Head of caudate nucleus (tissue), 42 donors: Measurements from ENCODE around the gene PSKH1.
"Not testable (repeated sequence)": the region's sequence is repeated elsewhere in the genome, so short reads cannot be mapped to it uniquely, and the experiment has no call there.

Source experiments
- DNase-seq, 42 donors: peaks; one replicate each; pipeline versions ENCODE4 v3.0.0 to v3.0.0-alpha.2; 2020 to 2021; ENCODE audit warnings: mixed read lengths in 7 of 42
- intact Hi-C: fragments of 100-400 bp; cut with DNase I; formaldehyde crosslinking; loops from one replicate; pipeline ENCODE4 v1.15.0; 2022

The PSKH1 gene

DNA sequence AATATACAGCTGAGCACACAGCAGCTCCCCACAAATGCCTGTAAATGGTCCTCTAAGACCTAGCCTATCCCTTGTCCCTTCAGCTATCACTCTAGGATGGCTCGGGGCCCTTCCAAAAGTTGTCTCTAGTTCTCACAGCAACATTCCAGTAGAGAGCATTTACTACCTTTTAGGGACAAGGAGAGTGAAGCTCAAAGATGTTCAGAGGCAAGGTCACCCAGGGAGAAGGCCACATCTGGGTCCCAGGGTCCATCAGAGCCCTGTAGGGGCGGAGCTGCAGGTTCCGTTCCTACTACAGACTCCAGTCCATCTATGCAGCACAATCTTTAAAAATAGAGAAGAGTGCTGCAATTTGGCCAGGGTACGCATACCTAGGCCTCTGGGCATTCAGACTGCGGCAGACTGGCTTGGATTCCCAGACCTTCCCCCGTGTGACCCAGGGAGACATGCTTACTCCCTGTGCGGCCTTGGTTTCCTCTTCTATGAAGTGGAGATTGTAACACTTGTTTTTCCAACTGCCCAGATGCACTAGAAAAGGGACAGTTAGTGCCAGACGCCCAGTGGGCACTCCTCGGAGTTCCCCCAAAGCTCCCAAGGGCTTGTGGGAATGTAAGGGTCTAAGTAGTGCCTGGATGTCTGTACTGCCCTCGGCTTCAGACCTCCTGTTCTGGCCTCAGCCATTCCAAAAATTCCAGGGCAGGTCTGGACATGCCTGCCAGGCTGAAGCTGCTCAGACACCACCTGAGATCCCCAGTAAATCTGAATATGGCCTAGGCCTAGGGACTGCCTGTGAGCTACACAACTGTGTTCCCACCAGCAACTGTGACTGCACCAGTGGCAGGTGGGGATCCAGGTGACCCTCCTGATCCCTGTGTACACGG, 72.9 kb downstream of the PSKH1 start:
- intact Hi-C loops, result no loop called here
- DNase-seq, result no peak

DNA sequence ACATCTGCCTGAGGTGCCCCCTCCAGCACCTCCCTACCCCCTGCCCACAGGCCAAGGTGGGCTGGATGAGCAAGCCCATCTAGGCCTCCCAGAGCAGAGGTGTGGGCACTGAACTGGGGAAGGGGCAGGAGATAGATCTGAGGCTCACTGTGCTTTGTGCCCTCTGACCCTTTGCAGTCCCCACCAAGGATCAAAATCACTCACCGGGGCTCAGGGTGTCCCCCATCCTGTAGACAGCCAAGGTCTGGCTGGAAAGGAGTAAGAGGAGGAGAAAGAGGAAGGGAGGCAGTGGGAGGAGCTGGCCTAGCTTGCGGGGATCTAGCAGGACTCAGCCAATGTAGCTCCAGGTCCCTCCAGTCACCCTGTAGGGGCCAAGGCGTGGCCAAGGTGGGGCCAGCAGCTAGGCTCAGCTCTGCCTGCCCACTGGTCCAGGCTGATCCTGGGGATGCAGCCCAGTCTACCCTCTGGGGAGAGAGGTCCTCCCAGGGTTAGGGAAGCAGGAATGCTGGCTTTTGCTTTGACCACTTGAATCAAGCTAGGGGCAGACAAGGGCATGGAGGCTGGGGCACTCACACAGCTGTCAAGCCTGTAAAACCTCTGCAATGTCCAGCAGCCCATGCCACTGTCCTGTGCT, 73.6 kb downstream of the PSKH1 start:
- intact Hi-C loops, result no loop called here
- DNase-seq, result no peak

GRCh38 chr16:67967183-67967957, 74.3 kb downstream of the PSKH1 start:
- no peak for DNase-seq
- intact Hi-C loops, result no loop called here

- intact Hi-C loops, result no loop called here
- peak in 6 of 42 donors; percentile 14 to 56 (median 36) for DNase-seq
Measured at GRCh38 chr16:67967958-67968399, 74.9 kb downstream of the PSKH1 start.

- peak in 41 of 42 donors; percentile 28 to 86 (median 72) for DNase-seq
- intact Hi-C loops, result no loop called here
Measured at GRCh38 chr16:67968400-67969253, 75.6 kb downstream of the PSKH1 start, which contains the start of gene SLC12A4. TSS of gene SLC12A4 (minus strand) at chr16:67968637. CDS start at chr16:67968553, 84 bp downstream.

- DNase-seq, result no peak
- intact Hi-C loops, result no loop called here
Measured at GRCh38 chr16:67969254-67970039, 76.4 kb downstream of the PSKH1 start.

- intact Hi-C loops, result no loop called here
- no peak for DNase-seq
Measured at GRCh38 chr16:67971111-67971510, 78.1 kb downstream of the PSKH1 start.

DNA sequence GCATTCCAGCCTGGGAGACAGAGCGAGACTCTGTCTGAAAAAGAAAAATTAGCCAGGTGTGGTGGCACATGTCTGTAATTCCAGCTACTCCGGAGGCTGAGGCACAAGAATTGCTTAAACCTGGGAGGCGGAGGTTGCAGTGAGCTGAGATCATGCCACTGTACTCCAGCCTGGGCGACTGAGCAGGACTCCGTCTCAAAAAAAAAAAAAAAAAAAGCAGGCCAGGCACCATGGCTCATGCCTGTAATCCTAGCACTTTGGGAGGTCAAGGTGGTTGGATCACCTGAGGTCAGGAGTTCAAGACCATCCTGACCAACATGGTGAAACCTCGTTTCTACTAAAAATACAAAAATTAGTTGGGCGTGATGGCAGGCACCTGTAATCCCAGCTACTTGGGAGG, 79.2 kb downstream of the PSKH1 start:
- intact Hi-C loops, result not testable (repeated sequence)

GRCh38 chr16:67975321-67976105, 82.5 kb downstream of the PSKH1 start:
- intact Hi-C loops, result no loop called here
- DNase-seq, result no peak

More for the DNA sequence above, 79.2 kb downstream of the PSKH1 start:
- DNase-seq, result not testable (repeated sequence)

DNA sequence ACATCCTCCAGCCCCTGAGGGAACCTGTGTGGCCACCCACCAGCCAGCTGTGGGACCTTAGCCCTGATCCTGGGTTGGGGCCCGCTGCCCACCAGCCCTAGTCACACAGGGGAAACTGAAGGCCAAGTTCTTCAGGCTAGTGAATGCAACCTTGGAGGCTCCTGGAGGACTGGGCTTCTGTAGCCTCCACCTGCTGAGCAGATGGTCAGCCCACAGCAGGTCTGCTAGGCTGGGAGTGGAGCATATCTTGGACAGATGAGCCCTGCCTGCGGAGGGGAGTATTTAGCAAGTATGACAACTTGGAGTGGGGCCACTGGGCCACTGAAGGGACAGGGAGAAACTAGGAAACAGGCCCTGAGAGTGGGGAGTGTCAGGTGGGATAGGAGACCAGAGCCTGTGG, 83.2 kb downstream of the PSKH1 start:
- no peak for DNase-seq
- intact Hi-C loops, result no loop called here

GRCh38 chr16:67977005-67977404, 84.0 kb downstream of the PSKH1 start:
- intact Hi-C loops, result no loop called here
- DNase-seq, result no peak

DNA sequence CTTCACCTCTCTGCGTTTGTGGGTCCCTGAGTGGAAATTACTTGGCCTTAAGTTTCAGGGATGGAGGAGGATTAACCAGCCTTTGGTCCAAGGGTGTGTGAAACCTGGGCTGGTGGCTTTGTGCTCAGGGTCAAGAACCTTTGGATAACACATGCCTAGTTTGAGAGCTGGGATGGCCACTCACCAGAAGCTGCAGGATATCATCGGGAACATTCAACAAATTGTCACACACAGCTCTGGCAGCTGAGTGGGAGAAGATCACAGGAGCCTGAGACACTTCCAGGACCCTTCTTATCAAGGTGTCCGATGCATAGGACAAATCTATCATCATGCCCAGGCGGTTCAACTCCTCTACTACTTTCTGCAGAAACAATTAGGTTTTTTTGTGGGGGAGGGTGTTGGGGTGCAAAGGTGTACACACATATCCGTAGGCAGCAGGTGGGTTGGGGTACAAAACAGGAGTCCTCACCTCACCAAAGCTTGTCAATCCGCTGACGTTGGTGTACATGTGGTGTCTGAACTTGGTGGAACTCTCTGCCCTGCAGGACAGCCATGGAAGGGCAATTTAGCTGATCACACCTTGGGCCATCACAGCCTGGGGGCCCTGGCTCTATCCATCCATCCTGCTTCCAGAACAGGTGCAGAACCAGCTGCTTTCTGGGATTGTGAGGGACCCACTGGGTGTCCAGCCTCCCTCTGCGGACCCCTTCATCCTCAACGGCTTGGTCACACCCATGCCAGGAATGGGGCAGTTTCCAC, 84.6 kb downstream of the PSKH1 start:
- intact Hi-C loops, result no loop called here
- no peak for DNase-seq
